Measurements from ENCODE around the gene CEBPA. TPM values are rescaled to one million over a fixed set of nuclear protein-coding genes. Genes with fewer than 3 reads are reported as not detected.

Gene CEBPA
- total and polyA plus RNA-seq, 10 of the 15 experiments (the other 5 are each of a cell fraction or from before 2014, with no cell fraction given), result 0.04 to 0.36 (median 0.13) TPM; not detected in 4

- Histone ChIP-seq H2AFZ (ENCODE audit: control insufficient read depth, low read depth, low read length) (no peak overlapping the region), H3K27me3 (replicated peaks in 1 of 2; ENCODE audit: control insufficient read depth in 2 of 2, insufficient read depth in 2 of 2, low read length in 1 of 2) (no peaks in the 10 kb centered on the region), H3K4me3 (no peak overlapping the region), H3K9ac (ENCODE audit: control insufficient read depth, insufficient read depth, low read length) (no peak overlapping the region), H3K9me3 (replicated peaks; ENCODE audit: control insufficient read depth, insufficient read depth, low read length) (no peaks in the 10 kb centered on the region), H4K20me1 (ENCODE audit: control insufficient read depth, insufficient read depth) (no peaks in the 10 kb centered on the region), H3K4me2 (ENCODE audit: control insufficient read depth, insufficient read depth) (no peak overlapping the region), H3K27ac (ENCODE audit: control insufficient read depth, insufficient read depth) (no peak overlapping the region), H3K4me1 (ENCODE audit: control insufficient read depth, insufficient read depth, low read length) (no peaks in the 10 kb centered on the region), H3K36me3 (ENCODE audit: control insufficient read depth in 2 of 2, insufficient read depth in 2 of 2, low read length in 1 of 2) (no peaks in the 10 kb centered on the region), H3K79me2 (ENCODE audit: control insufficient read depth, insufficient read depth, low read length) (no peaks in the 10 kb centered on the region)
- in situ Hi-C loops (cut with MboI), result no loop called here
- ChIA-PET SMC1A (ENCODE audit: uncharacterized antibody, unreplicated experiment) (no interaction called here), POLR2A (no interaction called here), RAD21 (ENCODE audit: unreplicated experiment) (no interaction called here), CTCF (no interaction called here)
- no peak for DNase-seq (ENCODE audit: low read depth, low spot score)
- intact Hi-C loops (cut with micrococcal nuclease; ENCODE audit: unreplicated experiment), result no loop called here
- no peak for ATAC-seq
- TF ChIP-seq SMAD5 (IDR thresholded peaks at IDR 0.05; ENCODE audit: low read depth) (no peak), STAT3 (IDR thresholded peaks at IDR 0.05; ENCODE audit: low read depth, low read length) (no peak), KAT2A (conservative IDR thresholded peaks at IDR 0.05; ENCODE audit: control insufficient read depth, low read depth, low read length) (no peak)
- 42% methylated on average over 13 of the region's 13 CpGs for WGBS (ENCODE audit: insufficient coverage, insufficient replicate concordance, low lambda C conversion rate, missing lambda C conversion rate)
- FAIRE-seq, result no peak
- no TSS peak for BruUV-seq (replicated peaks)
Measured at GRCh38 chr19:33254245-33254824, 48.0 kb downstream of the CEBPA start.

- DNase-seq (ENCODE audit: low read depth, low spot score), result no peak
- Histone ChIP-seq H3K36me3 (ENCODE audit: control insufficient read depth in 2 of 2, insufficient read depth in 2 of 2, low read length in 1 of 2) (no peaks in the 10 kb centered on the region), H3K9me3 (replicated peaks; ENCODE audit: control insufficient read depth, insufficient read depth, low read length) (no peaks in the 10 kb centered on the region), H2AFZ (ENCODE audit: control insufficient read depth, low read depth, low read length) (no peak overlapping the region), H3K4me2 (ENCODE audit: control insufficient read depth, insufficient read depth) (no peak overlapping the region), H3K27ac (ENCODE audit: control insufficient read depth, insufficient read depth) (no peak overlapping the region), H3K79me2 (ENCODE audit: control insufficient read depth, insufficient read depth, low read length) (no peaks in the 10 kb centered on the region), H3K4me3 (no peak overlapping the region), H3K27me3 (replicated peaks in 1 of 2; ENCODE audit: control insufficient read depth in 2 of 2, insufficient read depth in 2 of 2, low read length in 1 of 2) (no peaks in the 10 kb centered on the region), H3K4me1 (ENCODE audit: control insufficient read depth, insufficient read depth, low read length) (no peaks in the 10 kb centered on the region), H4K20me1 (ENCODE audit: control insufficient read depth, insufficient read depth) (no peaks in the 10 kb centered on the region), H3K9ac (ENCODE audit: control insufficient read depth, insufficient read depth, low read length) (no peak overlapping the region)
- CTCF ChIA-PET, result no interaction called here
- in situ Hi-C loops (cut with MboI) (no loop called here), intact Hi-C loops (cut with micrococcal nuclease; ENCODE audit: unreplicated experiment) (no loop called here)
- no peak for ATAC-seq
- RAD21 ChIA-PET (ENCODE audit: unreplicated experiment), result no interaction called here
- TF ChIP-seq KDM1A (IDR thresholded peaks at IDR 0.05; ENCODE audit: borderline replicate concordance) (no peak), LARP7 (IDR thresholded peaks at IDR 0.05) (no peak), ZBTB11 (CRISPR knock-in tag; IDR thresholded peaks at IDR 0.05) (no peak), DPF2 (IDR thresholded peaks at IDR 0.05) (no peak), STAT1 (conservative IDR thresholded peaks at IDR 0.05) (no peak), MEF2B (IDR thresholded peaks at IDR 0.05; ENCODE audit: partially characterized antibody, poor library complexity, severe bottlenecking) (no peak), EZH2 (IDR thresholded peaks at IDR 0.05; ENCODE audit: borderline replicate concordance, control insufficient read depth, low read depth, low read length) (no peak), SP1 (IDR thresholded peaks at IDR 0.05; ENCODE audit: low read depth, low read length) (no peak), PAX5 (IDR thresholded peaks at IDR 0.05; ENCODE audit: borderline replicate concordance, low read depth, low read length) (no peak)
- no TSS peak for BruUV-seq (replicated peaks)
- FAIRE-seq, result no peak
- SMC1A ChIA-PET (ENCODE audit: uncharacterized antibody, unreplicated experiment), result no interaction called here
- 33% methylated on average over 6 of the region's 8 CpGs for WGBS (ENCODE audit: insufficient coverage, insufficient replicate concordance, low lambda C conversion rate, missing lambda C conversion rate)
- POLR2A ChIA-PET, result no interaction called here
Measured at GRCh38 chr19:33252971-33253370, 49.4 kb downstream of the CEBPA start.

Measured in GM12878 (cell line).